Measurements from ENCODE around the gene BMAL1.

BMAL1 gene

GRCh38 chr11:13332124-13332523 is 54.5 kb downstream of the BMAL1 start:
- Histone ChIP-seq H3K4me1 (ENCODE audit: insufficient read depth, low read length) (no peaks in the 10 kb centered on the region), H3K4me3 (ENCODE audit: low read depth in 1 of 2, low read length in 2 of 2) (no peak overlapping the region), H3K9ac (ENCODE audit: low read depth, low read length) (no peak overlapping the region), H2AFZ (ENCODE audit: low read depth, low read length) (no peak overlapping the region), H3K36me3 (ENCODE audit: insufficient read depth, low read length) (no peaks in the 10 kb centered on the region), H3K4me2 (ENCODE audit: insufficient read depth, low read length) (no peak overlapping the region), H3K27me3 (ENCODE audit: insufficient read depth, low read length, poor library complexity) (no peaks in the 10 kb centered on the region), H3K27ac (ENCODE audit: low read length) (no peak overlapping the region), H4K20me1 (ENCODE audit: insufficient read depth, low read length) (peaks cover 12% of the 10 kb centered on the region), H3K79me2 (ENCODE audit: insufficient read depth, low read length) (no peaks in the 10 kb centered on the region), H3K9me3 (ENCODE audit: insufficient read depth, low read length, severe bottlenecking) (no peaks in the 10 kb centered on the region)
- no peak for ATAC-seq (ENCODE audit: insufficient read depth, low read depth)
- TF ChIP-seq EZH2 (IDR thresholded peaks at IDR 0.05; ENCODE audit: borderline replicate concordance, low read depth, low read length, severe bottlenecking), result no peak
- TF ChIP-seq, protein P1, sequence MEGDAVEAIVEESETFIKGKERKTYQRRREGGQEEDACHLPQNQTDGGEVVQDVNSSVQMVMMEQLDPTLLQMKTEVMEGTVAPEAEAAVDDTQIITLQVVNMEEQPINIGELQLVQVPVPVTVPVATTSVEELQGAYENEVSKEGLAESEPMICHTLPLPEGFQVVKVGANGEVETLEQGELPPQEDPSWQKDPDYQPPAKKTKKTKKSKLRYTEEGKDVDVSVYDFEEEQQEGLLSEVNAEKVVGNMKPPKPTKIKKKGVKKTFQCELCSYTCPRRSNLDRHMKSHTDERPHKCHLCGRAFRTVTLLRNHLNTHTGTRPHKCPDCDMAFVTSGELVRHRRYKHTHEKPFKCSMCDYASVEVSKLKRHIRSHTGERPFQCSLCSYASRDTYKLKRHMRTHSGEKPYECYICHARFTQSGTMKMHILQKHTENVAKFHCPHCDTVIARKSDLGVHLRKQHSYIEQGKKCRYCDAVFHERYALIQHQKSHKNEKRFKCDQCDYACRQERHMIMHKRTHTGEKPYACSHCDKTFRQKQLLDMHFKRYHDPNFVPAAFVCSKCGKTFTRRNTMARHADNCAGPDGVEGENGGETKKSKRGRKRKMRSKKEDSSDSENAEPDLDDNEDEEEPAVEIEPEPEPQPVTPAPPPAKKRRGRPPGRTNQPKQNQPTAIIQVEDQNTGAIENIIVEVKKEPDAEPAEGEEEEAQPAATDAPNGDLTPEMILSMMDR (IDR thresholded peaks at IDR 0.05; ENCODE audit: borderline replicate concordance, extremely low read depth, low read length, poor library complexity, severe bottlenecking), result no peak
- no peak for DNase-seq

GRCh38 chr11:13333456-13333957 is 55.9 kb downstream of the BMAL1 start:
- no peak overlapping the region for H3K9ac ChIP-seq (ENCODE audit: low read depth, low read length)
- peaks cover 12% of the 10 kb centered on the region for H3K4me1 ChIP-seq (ENCODE audit: insufficient read depth, low read length)
- H3K27ac ChIP-seq (ENCODE audit: low read length), result no peak overlapping the region
- peaks cover under 1% of the 10 kb centered on the region; the same call in 1 of the 2 replicates for H3K79me2 ChIP-seq (ENCODE audit: insufficient read depth, low read length)
- H3K4me2 ChIP-seq (ENCODE audit: insufficient read depth, low read length), result no peak overlapping the region
- TF ChIP-seq, protein P1 (IDR thresholded peaks at IDR 0.05; ENCODE audit: borderline replicate concordance, extremely low read depth, low read length, poor library complexity, severe bottlenecking), result no peak
- TF ChIP-seq EZH2 (IDR thresholded peaks at IDR 0.05; ENCODE audit: borderline replicate concordance, low read depth, low read length, severe bottlenecking), result no peak
- no peaks in the 10 kb centered on the region for H3K27me3 ChIP-seq (ENCODE audit: insufficient read depth, low read length, poor library complexity)
- no peaks in the 10 kb centered on the region for H3K36me3 ChIP-seq (ENCODE audit: insufficient read depth, low read length)
- no peaks in the 10 kb centered on the region for H3K9me3 ChIP-seq (ENCODE audit: insufficient read depth, low read length, severe bottlenecking)
- ATAC-seq (ENCODE audit: insufficient read depth, low read depth) (no peak), DNase-seq (no peak)
- H2AFZ ChIP-seq (ENCODE audit: low read depth, low read length), result no peak overlapping the region
- no peak overlapping the region for H3K4me3 ChIP-seq (ENCODE audit: low read depth in 1 of 2, low read length in 2 of 2)
- peaks cover 13% of the 10 kb centered on the region for H4K20me1 ChIP-seq (ENCODE audit: insufficient read depth, low read length)

GRCh38 chr11:13334034-13334786 is 56.6 kb downstream of the BMAL1 start:
- ATAC-seq (ENCODE audit: insufficient read depth, low read depth), result no peak
- no peak for DNase-seq
- no peak overlapping the region for H3K4me3 ChIP-seq (ENCODE audit: low read depth in 1 of 2, low read length in 2 of 2)
- H3K27ac ChIP-seq (ENCODE audit: low read length), result no peak overlapping the region
- H3K27me3 ChIP-seq (ENCODE audit: insufficient read depth, low read length, poor library complexity), result no peaks in the 10 kb centered on the region
- H2AFZ ChIP-seq (ENCODE audit: low read depth, low read length), result no peak overlapping the region
- no peaks in the 10 kb centered on the region for H3K36me3 ChIP-seq (ENCODE audit: insufficient read depth, low read length)
- H3K4me1 ChIP-seq (ENCODE audit: insufficient read depth, low read length), result peaks cover 19% of the 10 kb centered on the region
- H4K20me1 ChIP-seq (ENCODE audit: insufficient read depth, low read length), result peaks cover 17% of the 10 kb centered on the region
- H3K9me3 ChIP-seq (ENCODE audit: insufficient read depth, low read length, severe bottlenecking), result no peaks in the 10 kb centered on the region
- TF ChIP-seq, protein P1 (IDR thresholded peaks at IDR 0.05; ENCODE audit: borderline replicate concordance, extremely low read depth, low read length, poor library complexity, severe bottlenecking), result no peak
- TF ChIP-seq EZH2 (IDR thresholded peaks at IDR 0.05; ENCODE audit: borderline replicate concordance, low read depth, low read length, severe bottlenecking), result no peak
- H3K79me2 ChIP-seq (ENCODE audit: insufficient read depth, low read length), result peaks cover 7% of the 10 kb centered on the region; the same call in 1 of the 2 replicates
- H3K9ac ChIP-seq (ENCODE audit: low read depth, low read length), result no peak overlapping the region
- H3K4me2 ChIP-seq (ENCODE audit: insufficient read depth, low read length), result no peak overlapping the region

Data from DND-41 (cell line).